GM12892 (cell line): ENCODE measurements around the gene KEL.

Experiments
- POLR2A ChIP-seq: IDR thresholded peaks from 2 replicates; pipeline ENCODE4 v1.6.1; 2011; ENCODE audit warnings: low read depth, low read length, control low read depth
- POLR2AphosphoS5 ChIP-seq: IDR thresholded peaks from 2 replicates; pipeline ENCODE4 v1.6.1; 2011; ENCODE audit warnings: low read depth, low read length, control low read depth
- TAF1 ChIP-seq: IDR thresholded peaks from 2 replicates; pipeline ENCODE4 v1.6.1; 2011; ENCODE audit warnings: low read depth, mild to moderate bottlenecking, control low read depth, low read length, borderline replicate concordance

GRCh38 chr7:142913051-142913450, 49.1 kb downstream of the KEL start:
- no peak for TF ChIP-seq POLR2AphosphoS5
- no peak for TF ChIP-seq TAF1
- no peak for TF ChIP-seq POLR2A
